ENCODE results near the gene NANOS2. TPM values are rescaled to one million over a fixed set of nuclear protein-coding genes. Genes with fewer than 3 reads are reported as not detected.

NANOS2 gene
- total and polyA plus RNA-seq, 8 donors, result not detected

GRCh38 chr19:45895519-45895972 lies 19.0 kb downstream of the NANOS2 start:
- Histone ChIP-seq H3K27ac (no peak overlapping the region), H3K4me1 (peaks cover 0 to 1% of the 10 kb centered on the region in 2 donors), H3K4me3 (no peak overlapping the region), H3K9me3 (no peaks in the 10 kb centered on the region), H3K36me3 (peaks cover 0 to 48% of the 10 kb centered on the region in 2 donors), H3K27me3 (no peaks in the 10 kb centered on the region)
- no peak for TF ChIP-seq CTCF (IDR thresholded peaks at IDR 0.05)
- intact Hi-C loops (cut with DNase I), result no loop called here
- DNase-seq, result no peak
- no peak for ATAC-seq

GRCh38 chr19:45890877-45891276 lies 23.7 kb downstream of the NANOS2 start:
- no peak overlapping the region for H3K4me3 ChIP-seq
- intact Hi-C loops (cut with DNase I), result no loop called here
- no peaks in the 10 kb centered on the region for H3K9me3 ChIP-seq
- TF ChIP-seq CTCF (IDR thresholded peaks at IDR 0.05), result no peak
- ATAC-seq (no peak), DNase-seq (no peak)
- H3K27me3 ChIP-seq, result no peaks in the 10 kb centered on the region
- H3K4me1 ChIP-seq, result peaks cover 0 to 8% of the 10 kb centered on the region in 2 donors
- peaks cover 0 to 27% of the 10 kb centered on the region in 2 donors for H3K36me3 ChIP-seq
- H3K27ac ChIP-seq, result no peak overlapping the region

GRCh38 chr19:45889210-45889885 lies 25.2 kb downstream of the NANOS2 start:
- Histone ChIP-seq H3K9me3 (no peaks in the 10 kb centered on the region), H3K27me3 (no peaks in the 10 kb centered on the region), H3K4me1 (peaks cover 10 to 21% of the 10 kb centered on the region in 2 donors), H3K36me3 (peaks cover 0 to 17% of the 10 kb centered on the region in 2 donors), H3K4me3 (no peak overlapping the region), H3K27ac (no peak overlapping the region)
- no peak for DNase-seq
- ATAC-seq, result no peak
- TF ChIP-seq CTCF (IDR thresholded peaks at IDR 0.05), result no peak
- intact Hi-C loops (cut with DNase I), result no loop called here

GRCh38 chr19:45887200-45887710 lies 27.3 kb downstream of the NANOS2 start:
- peak overlapping the region; percentile 83 to 91 for H3K4me3 ChIP-seq
- H3K9me3 ChIP-seq, result no peaks in the 10 kb centered on the region
- intact Hi-C loops (cut with DNase I), result no loop called here
- no peaks in the 10 kb centered on the region for H3K27me3 ChIP-seq
- DNase-seq (peak in 2 of 4 donors; percentile 31 to 32), ATAC-seq (no peak)
- H3K4me1 ChIP-seq, result peaks cover 29 to 40% of the 10 kb centered on the region in 2 donors
- TF ChIP-seq CTCF (IDR thresholded peaks at IDR 0.05), result no peak
- H3K36me3 ChIP-seq, result peaks cover 0 to 23% of the 10 kb centered on the region in 2 donors
- H3K27ac ChIP-seq, result peak overlapping the region; percentile 86 to 95

- Histone ChIP-seq H3K9me3 (no peaks in the 10 kb centered on the region), H3K4me1 (peaks cover 31 to 40% of the 10 kb centered on the region in 2 donors), H3K4me3 (peak overlapping the region; percentile 83 to 91), H3K36me3 (peaks cover 0 to 19% of the 10 kb centered on the region in 2 donors), H3K27ac (peak overlapping the region; percentile 86 to 95), H3K27me3 (no peaks in the 10 kb centered on the region)
- TF ChIP-seq CTCF (IDR thresholded peaks at IDR 0.05), result no peak
- DNase-seq (peak; percentile 92 to 94 (median 94)), ATAC-seq (peak; percentile 83)
- intact Hi-C loops (cut with DNase I), result no loop called here
Observed at GRCh38 chr19:45886427-45887199, 28.0 kb downstream of the NANOS2 start.

Measured in left lung (tissue), 10 donors.